GM18907 (cell line): ENCODE data around the gene DMC1.

Experiments used
- ATAC-seq: cut with Tn5 transposase; IDR thresholded peaks from one replicate; pipeline ENCODE4 v1.9.1; 2021; ENCODE audit warnings: mild to moderate bottlenecking, moderate library complexity; ENCODE audit not compliant: unreplicated experiment

The DMC1 gene

GRCh38 chr22:38503021-38503420, 67.0 kb downstream of the DMC1 start:
- no peak for ATAC-seq

DNA sequence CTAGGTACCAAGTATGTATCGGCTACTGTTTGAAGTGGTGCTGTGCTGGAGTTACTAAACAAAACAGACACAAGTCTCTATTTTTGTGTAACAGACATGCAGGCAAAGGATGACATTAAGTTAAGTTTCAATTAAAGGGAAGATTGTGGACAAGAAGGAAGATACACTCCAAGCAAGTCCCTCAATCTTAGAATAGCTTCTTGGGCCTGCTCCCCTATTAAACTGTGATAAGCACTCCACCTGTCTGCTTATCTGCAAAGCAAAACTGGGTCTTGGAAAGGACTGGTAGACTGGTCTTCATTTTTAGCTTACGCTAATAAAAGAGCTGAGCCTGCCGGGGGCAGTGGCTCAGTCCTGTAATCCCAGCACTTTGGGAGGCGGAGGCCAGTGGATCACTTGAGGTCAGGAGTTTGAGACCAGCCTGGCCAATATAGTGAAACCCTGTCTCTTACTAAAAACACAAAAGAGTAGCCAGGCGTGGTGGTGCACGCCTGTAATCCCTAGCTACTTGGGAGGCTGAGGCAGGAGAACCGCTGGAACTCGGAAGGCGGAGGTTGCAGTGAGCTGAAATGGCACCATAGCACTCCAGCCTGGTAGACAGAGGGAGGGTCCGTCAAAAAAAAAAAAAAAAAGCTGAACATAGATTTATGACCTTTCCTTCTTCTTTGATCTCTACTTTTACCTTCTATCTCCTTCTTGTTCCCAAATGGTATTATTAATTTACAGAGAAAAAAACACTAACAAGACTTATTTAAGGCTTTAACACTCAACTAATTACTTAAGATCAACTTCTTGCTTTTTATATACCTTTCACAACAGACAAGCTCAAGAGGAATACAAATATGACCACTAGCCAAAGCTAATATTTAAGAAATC, 67.9 kb downstream of the DMC1 start:
- no peak for ATAC-seq

GRCh38 chr22:38497869-38498268, 72.1 kb downstream of the DMC1 start:
- ATAC-seq, result no peak

- ATAC-seq, result no peak
Observed at GRCh38 chr22:38494939-38495338, 75.0 kb downstream of the DMC1 start.

- ATAC-seq, result no peak
Observed at GRCh38 chr22:38494498-38494897, 75.5 kb downstream of the DMC1 start.

DNA sequence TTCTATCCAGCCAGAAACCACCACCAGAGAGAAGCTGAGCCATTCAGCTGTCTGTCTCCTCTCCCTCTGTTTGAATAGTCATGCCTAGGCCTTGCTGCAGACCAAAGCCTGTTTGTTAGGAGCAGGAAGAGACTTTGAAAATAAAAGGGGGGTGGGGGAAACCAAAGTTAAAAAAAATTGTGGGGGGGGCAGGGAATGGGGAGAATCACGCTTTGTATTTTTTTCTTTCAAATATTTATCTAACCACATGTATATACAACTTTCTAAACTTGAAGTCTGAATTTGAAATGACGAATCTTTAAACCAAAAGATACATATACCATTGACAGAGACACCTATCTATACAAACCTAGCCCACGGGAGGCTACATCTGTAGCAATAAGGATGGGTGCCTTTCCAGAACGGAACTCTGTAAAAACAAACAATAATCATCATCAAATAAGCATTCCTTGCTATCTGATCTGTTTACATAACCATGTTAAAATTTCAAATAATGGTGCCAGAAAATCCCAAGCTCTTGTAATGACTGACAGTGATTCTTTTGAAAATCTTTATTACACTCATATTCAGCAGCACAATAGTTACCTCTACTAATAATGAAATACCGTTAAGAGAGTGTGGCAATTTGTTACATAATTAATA, 78.2 kb downstream of the DMC1 start:
- no peak for ATAC-seq

DNA sequence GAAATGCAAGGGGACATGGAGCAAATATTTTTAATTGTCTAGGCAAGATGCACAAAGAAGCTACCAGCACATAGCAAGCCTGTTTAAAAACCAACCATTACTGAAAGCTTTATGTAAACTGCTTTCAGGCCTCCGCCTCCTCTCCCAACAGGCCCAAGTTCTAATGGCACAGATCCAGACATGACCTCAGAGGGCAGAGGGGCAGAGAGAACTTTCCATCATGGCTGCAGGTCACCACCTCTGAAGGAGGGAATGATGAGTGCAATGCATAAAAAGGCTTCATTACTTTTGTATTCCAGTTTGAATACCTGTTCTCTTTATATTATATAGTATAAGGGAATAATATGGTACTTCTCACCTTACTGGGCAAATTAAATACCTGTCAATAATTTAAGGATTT, 79.1 kb downstream of the DMC1 start:
- ATAC-seq, result no peak

- no peak for ATAC-seq
Observed at GRCh38 chr22:38490475-38490874, 79.5 kb downstream of the DMC1 start.

GRCh38 chr22:38489561-38490145, 80.3 kb downstream of the DMC1 start:
- no peak for ATAC-seq

DNA sequence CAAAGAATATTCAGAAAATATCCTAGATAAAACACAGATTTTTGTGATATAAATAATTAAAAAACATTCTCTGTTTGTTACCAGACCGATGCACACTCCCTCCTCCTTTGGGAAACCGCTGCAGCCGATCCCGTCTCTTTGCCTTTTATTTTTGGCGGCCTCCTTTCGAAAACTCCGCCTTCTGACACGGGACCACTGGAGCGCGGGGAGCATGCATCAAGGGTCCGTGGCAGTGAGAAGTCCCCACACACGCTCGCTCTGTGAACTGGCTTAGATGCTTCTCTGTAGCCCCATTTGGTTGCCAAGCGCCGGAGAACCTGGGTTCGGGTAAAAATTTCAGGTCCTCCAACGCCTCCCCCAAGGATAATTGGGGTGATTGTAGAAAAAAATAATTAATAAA, 80.8 kb downstream of the DMC1 start:
- no peak for ATAC-seq

- no peak for ATAC-seq
Observed at GRCh38 chr22:38487946-38488345, 82.0 kb downstream of the DMC1 start.

DNA sequence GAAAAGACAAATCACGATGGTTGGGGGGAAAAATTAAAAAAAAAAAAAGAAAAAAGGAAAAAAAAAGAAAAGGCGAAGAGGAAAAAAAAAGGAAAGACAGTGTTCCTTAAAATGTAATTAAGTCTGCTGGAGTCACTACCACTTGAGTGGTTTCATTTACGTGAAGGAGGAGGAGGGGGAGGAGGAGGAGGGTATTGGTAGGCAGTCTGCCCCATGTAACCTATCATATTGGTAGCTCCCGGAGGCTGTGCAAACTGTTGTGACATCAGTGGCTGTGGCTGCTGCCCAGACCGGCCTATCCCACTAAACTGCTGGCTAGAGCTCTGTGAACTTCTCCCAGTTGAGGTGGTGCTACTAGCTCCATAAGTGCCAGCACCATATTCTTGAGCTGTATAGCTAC, 84.2 kb downstream of the DMC1 start:
- no peak for ATAC-seq

- ATAC-seq, result no peak
Observed at GRCh38 chr22:38484244-38484643, 85.7 kb downstream of the DMC1 start.

DNA sequence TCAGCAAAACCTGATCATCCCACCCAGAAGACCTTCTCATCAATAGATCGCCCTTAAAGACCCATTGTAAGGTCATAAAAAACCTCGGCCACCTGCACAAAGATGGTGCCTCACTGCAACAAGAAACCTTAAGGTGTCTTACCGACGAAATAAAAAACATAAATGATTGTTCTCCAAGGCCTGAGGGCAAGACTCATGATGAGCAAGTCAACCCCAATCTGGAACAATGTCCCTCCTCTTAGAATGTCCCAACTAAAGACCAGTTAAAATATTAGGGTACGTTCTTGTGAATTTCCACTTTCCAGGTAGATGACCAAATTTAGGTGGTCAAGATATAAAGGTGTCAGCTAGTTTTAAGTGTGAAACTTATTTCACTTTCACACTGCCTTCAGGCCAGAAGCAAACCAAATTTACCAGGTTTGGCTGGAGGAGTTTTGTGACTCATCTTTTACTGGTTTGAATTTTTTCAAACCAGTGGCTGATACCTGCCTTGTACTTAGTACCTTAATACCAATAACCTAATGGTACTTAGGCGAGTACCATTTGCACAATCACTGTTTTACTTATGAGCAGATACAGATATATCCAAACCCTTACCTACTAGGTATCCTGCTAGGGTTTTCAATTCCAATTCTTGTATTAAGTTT, 87.2 kb downstream of the DMC1 start:
- no peak for ATAC-seq

DNA sequence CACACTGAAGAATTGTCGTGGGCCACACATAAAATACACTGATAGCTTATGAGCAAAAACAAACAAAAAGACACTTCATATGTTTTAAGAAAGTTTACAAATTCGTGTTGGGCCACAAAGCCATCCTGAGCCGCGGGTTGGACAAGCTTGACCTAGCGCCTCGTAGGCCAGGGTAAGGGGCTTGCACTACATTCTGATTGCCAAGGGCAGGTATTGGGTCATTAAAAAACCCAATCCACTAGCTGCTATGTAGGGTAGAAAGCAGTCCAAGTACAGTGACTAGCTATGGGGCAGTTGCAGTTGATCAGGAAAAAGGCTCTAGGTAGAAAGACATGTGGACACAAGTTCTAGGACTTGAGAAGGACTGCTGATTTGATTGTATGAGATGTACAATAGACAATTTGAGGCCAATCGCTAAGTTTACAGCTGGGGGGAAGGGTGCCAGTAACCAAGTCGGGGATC, 88.1 kb downstream of the DMC1 start:
- no peak for ATAC-seq

DNA sequence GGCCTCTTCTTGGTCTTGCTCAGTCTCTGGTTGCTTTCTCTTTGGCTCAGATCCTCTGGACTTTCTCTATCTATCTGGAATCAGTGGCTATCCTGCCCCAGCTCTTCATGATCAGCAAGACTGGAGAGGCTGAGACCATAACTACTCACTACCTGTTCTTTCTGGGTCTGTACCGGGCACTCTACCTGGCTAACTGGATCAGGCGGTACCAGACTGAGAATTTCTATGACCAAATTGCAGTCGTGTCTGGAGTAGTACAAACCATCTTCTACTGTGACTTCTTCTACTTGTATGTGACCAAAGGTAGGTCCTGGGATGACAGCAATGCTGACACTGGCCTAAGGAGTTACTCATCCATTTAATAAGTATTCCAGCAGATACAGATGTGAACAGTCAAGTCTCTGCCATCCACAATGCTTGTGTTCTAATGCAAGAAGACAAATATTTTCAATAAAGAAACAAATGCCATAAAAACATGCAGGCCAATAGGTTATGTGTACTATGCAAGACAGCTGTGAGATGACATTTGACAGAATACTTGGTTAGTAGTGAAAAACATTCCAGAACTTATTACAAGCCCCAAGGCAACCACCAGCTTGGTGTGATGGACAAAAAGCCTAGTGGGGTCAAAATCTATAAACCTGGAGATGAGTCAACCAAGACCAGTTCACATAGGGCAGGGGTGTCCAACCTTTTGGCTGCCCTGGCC, 88.7 kb downstream of the DMC1 start:
- no peak for ATAC-seq

DNA sequence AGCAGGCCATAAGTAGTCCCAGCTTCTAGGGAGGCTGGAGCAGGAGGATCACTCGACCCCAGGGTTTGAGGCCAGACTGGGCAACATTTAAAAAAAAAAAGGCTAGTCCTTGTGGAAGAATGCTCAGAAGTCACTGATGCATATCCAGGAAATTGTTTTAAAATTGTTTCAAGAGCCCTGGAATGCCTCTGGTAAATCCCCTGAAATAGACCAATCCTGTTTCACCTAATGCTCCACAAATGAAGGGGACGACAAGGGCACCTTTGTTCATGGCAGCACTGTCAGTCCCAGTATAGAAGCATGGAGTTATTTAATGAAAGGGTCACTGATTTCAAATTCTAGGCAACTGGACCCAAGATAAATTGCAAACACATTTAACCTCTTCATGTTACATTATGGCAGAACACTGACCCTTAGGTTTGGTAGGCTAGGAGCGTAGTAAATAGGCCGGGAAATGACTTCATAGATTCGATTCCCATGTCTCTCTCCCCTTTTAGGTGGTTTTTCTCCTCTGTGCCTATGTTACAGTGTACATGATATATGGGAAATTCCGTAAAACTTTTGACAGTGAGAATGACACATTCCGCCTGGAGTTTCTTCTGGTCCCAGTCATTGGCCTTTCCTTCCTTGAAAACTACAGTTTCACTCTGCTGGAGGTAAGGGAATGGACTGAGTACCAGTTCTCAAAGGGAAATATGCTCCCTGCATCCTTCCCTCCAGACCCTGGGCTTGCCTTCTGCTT, 90.7 kb downstream of the DMC1 start:
- ATAC-seq, result no peak

DNA sequence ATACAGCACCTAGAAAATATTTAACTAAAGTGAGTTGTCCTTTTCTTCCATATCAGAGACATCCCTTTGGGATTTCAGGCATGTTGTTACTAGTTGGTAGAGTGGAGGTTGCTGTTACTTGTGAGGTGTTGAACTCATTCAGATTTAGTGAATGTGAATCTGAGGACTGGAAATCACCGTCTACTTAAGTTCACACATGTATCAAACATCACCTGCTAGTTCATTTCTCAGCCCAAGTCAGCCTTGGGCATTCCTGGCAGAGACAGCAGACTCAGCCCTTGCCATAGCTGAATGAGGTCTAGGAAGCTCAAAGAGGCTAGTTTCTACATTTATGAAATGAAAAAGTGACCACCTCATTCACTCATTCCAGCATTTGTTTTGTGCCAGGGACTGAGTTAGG, 92.4 kb downstream of the DMC1 start:
- ATAC-seq, result no peak

GRCh38 chr22:38474003-38474607, 95.9 kb downstream of the DMC1 start:
- ATAC-seq, result no peak

- no peak for ATAC-seq
Observed at GRCh38 chr22:38471237-38471636, 98.7 kb downstream of the DMC1 start.
